K562 (cell line): ENCODE results near the gene MAK.

ENCODE experiments used
- NFIC ChIP-seq: fragments of 450-650 bp; IDR thresholded peaks from 2 replicates; pipeline ENCODE4 v1.6.1; 2017; ENCODE audit warnings: mild to moderate bottlenecking, inconsistent platforms
- RBM17 ChIP-seq: fragments of 200-400 bp; formaldehyde crosslinking; IDR thresholded peaks from 2 replicates; pipeline ENCODE4 v1.6.1; 2017; ENCODE audit warnings: low read depth, mild to moderate bottlenecking, low read length, borderline replicate concordance
- ZKSCAN8 ChIP-seq: fragments of 200-800 bp; sonication (Bioruptor generic); IDR thresholded peaks from 2 replicates; pipeline ENCODE4 v1.6.1; 2016; ENCODE audit warnings: missing genetic modification characterization, missing compliant biosample characterization
- ZNF354B ChIP-seq: fragments of 250-450 bp; sonication (Bioruptor Pico); IDR thresholded peaks from 2 replicates; pipeline ENCODE4 v1.4.0; 2020
- TF ChIP-seq, protein P1 (sequence below), 3 experiments: IDR thresholded peaks in 2 of 3; conservative IDR thresholded peaks in 1 of 3; 2 replicates each; pipeline ENCODE4 v1.5.1; 2011 to 2012; ENCODE audit warnings: low read length in 3 of 3, mild to moderate bottlenecking in 3 of 3, control low read depth in 2 of 3, improper control_type of control experiment in 1 of 3, inconsistent platforms in 1 of 3, low read depth in 1 of 3, mixed read lengths in 1 of 3, moderate library complexity in 1 of 3; ENCODE audit not compliant: insufficient read depth in 2 of 3

GRCh38 chr6:10721850-10722569 is 116.3 kb downstream of the MAK start:
- TF ChIP-seq ZKSCAN8 (CRISPR knock-in tag) (no peak), NFIC (no peak), ZNF354B (CRISPR knock-in tag) (no peak), RBM17 (no peak)
- TF ChIP-seq, protein P1, sequence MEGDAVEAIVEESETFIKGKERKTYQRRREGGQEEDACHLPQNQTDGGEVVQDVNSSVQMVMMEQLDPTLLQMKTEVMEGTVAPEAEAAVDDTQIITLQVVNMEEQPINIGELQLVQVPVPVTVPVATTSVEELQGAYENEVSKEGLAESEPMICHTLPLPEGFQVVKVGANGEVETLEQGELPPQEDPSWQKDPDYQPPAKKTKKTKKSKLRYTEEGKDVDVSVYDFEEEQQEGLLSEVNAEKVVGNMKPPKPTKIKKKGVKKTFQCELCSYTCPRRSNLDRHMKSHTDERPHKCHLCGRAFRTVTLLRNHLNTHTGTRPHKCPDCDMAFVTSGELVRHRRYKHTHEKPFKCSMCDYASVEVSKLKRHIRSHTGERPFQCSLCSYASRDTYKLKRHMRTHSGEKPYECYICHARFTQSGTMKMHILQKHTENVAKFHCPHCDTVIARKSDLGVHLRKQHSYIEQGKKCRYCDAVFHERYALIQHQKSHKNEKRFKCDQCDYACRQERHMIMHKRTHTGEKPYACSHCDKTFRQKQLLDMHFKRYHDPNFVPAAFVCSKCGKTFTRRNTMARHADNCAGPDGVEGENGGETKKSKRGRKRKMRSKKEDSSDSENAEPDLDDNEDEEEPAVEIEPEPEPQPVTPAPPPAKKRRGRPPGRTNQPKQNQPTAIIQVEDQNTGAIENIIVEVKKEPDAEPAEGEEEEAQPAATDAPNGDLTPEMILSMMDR (IDR thresholded peaks at IDR 0.05 in 2 of 3, conservative IDR thresholded peaks at IDR 0.05 in 1 of 3; ENCODE audit: insufficient read depth in 2 of 3, low read depth in 1 of 3, low read length in 3 of 3): no peak
